GM23338 (cell line): ENCODE measurements around the gene FKBP2. TPM values are rescaled to one million over a fixed set of nuclear protein-coding genes. Genes with fewer than 3 reads are reported as not detected.
A peak's percentile ranks its signal among the peaks of the same experiment; 100 is the strongest.

Source experiments
- ATAC-seq: fragments of 200-7000 bp; cut with Tn5 transposase; 3 replicates; pipeline ENCODE4 v1.9.1; 2020
- DNase-seq: peaks from one replicate; pipeline ENCODE4 v3.0.0-alpha.2; 2015; ENCODE audit warnings: low spot score
- H2AFZ ChIP-seq: fragments of 200-600 bp; sonication (generic); 2 replicates; pipeline ENCODE4 v1.8.0; 2016; ENCODE audit warnings: antibody characterized with exemption, mild to moderate bottlenecking, moderate library complexity
- H3F3A ChIP-seq: fragments of 200-600 bp; sonication (generic); replicated peaks from 2 replicates; pipeline ENCODE4 v1.8.0; 2017; ENCODE audit warnings: antibody characterized with exemption, mixed run types, low read depth
- H3K27ac ChIP-seq: fragments of 200-600 bp; sonication (generic); 2 replicates; pipeline ENCODE4 v1.6.1; 2016; ENCODE audit warnings: low read depth
- H3K27me3 ChIP-seq: fragments of 200-600 bp; sonication (generic); 2 replicates; pipeline ENCODE4 v1.8.0; 2016; ENCODE audit warnings: mild to moderate bottlenecking, mixed run types, moderate library complexity; ENCODE audit not compliant: insufficient read depth
- H3K36me3 ChIP-seq: fragments of 200-600 bp; sonication (generic); 2 replicates; pipeline ENCODE4 v1.8.0; 2016; ENCODE audit warnings: mild to moderate bottlenecking; ENCODE audit not compliant: insufficient read depth
- H3K4me1 ChIP-seq: fragments of 200-600 bp; sonication (generic); 2 replicates; pipeline ENCODE4 v1.8.0; 2016; ENCODE audit warnings: mild to moderate bottlenecking, moderate library complexity; ENCODE audit not compliant: insufficient read depth
- H3K4me2 ChIP-seq: fragments of 200-600 bp; sonication (generic); 2 replicates; pipeline ENCODE4 v1.7.1; 2017; ENCODE audit warnings: mixed run types
- H3K4me3 ChIP-seq: fragments of 200-600 bp; sonication (generic); 2 replicates; pipeline ENCODE4 v1.6.1; 2016; ENCODE audit warnings: mixed run types
- H3K79me2 ChIP-seq: fragments of 200-600 bp; sonication (generic); replicated peaks from 2 replicates; pipeline ENCODE4 v1.8.0; 2017; ENCODE audit warnings: mild to moderate bottlenecking; ENCODE audit not compliant: insufficient read depth
- H3K9me2 ChIP-seq: fragments of 200-600 bp; sonication (generic); 2 replicates; pipeline ENCODE4 v1.8.0; 2017; ENCODE audit not compliant: insufficient read depth
- H4K20me1 ChIP-seq: fragments of 200-600 bp; sonication (generic); replicated peaks from 2 replicates; pipeline ENCODE4 v1.8.0; 2017; ENCODE audit warnings: mild to moderate bottlenecking; ENCODE audit not compliant: insufficient read depth
- H3K27ac Mint-ChIP-seq: 2 replicates; pipeline ENCODE4 v1.8.0; 2020; ENCODE audit warnings: inconsistent platforms, mild to moderate bottlenecking, moderate library complexity, mixed read lengths
- H3K27me3 Mint-ChIP-seq: 3 replicates; pipeline ENCODE4 v1.8.0; 2022; ENCODE audit warnings: low read depth, mild to moderate bottlenecking, moderate library complexity, mixed read lengths, inconsistent platforms; ENCODE audit not compliant: insufficient read depth, poor library complexity
- H3K36me3 Mint-ChIP-seq: 3 replicates; pipeline ENCODE4 v1.8.0; 2021; ENCODE audit warnings: low read depth, mild to moderate bottlenecking, inconsistent platforms, moderate library complexity, mixed read lengths
- H3K4me1 Mint-ChIP-seq: 3 replicates; pipeline ENCODE4 v1.8.0; 2020; ENCODE audit warnings: mild to moderate bottlenecking, inconsistent platforms, mixed read lengths
- H3K4me3 Mint-ChIP-seq: 3 replicates; pipeline ENCODE4 v1.8.0; 2021; ENCODE audit warnings: moderate library complexity, mild to moderate bottlenecking, inconsistent platforms, mixed read lengths
- H3K9me3 Mint-ChIP-seq: 3 replicates; pipeline ENCODE4 v1.8.0; 2020; ENCODE audit warnings: moderate library complexity, mild to moderate bottlenecking, inconsistent platforms, mixed read lengths
- EZH2 ChIP-seq: fragments of 200-600 bp; sonication (generic); IDR thresholded peaks from one replicate; pipeline ENCODE4 v1.8.0; 2017; ENCODE audit warnings: antibody characterized with exemption, mild to moderate bottlenecking, low read depth; ENCODE audit not compliant: unreplicated experiment
- EZH2phosphoT487 ChIP-seq: fragments of 200-600 bp; sonication (generic); IDR thresholded peaks from one replicate; pipeline ENCODE4 v1.8.1; 2018; ENCODE audit warnings: antibody characterized with exemption; ENCODE audit not compliant: unreplicated experiment
- JUNB ChIP-seq: IDR thresholded peaks from one replicate; pipeline ENCODE4 v1.6.1; 2016; ENCODE audit warnings: antibody characterized with exemption; ENCODE audit not compliant: unreplicated experiment
- ZNF114 ChIP-seq: fragments of 250-450 bp; sonication (Bioruptor Pico); IDR thresholded peaks from 2 replicates; pipeline ENCODE4 v1.5.0; 2020; ENCODE audit warnings: mild to moderate bottlenecking, moderate library complexity
- ZNF331 ChIP-seq: fragments of 250-450 bp; sonication (Bioruptor Pico); IDR thresholded peaks from 2 replicates; pipeline ENCODE4 v1.5.0; 2020; ENCODE audit warnings: low read depth, mild to moderate bottlenecking, moderate library complexity
- polyA plus RNA-seq: library from polyadenylated mRNA; unstranded; fragments of >200 nt; fragmentation: Nextera tagmentation; extraction: Ambion mirVana; gene quantifications from 2 replicates; pipeline ENCODE4 v1.2.1, GENCODE V29; 2016
- total RNA-seq: library from RNA; depleted of rRNA; stranded (reverse); fragments of >200 nt; shearing (Covaris generic); gene quantifications from 2 replicates; pipeline ENCODE4 v1.2.3, GENCODE V29; 2014
- TF ChIP-seq, protein P1 (sequence below): IDR thresholded peaks from one replicate; pipeline ENCODE4 v1.6.1; 2018; ENCODE audit warnings: antibody characterized with exemption; ENCODE audit not compliant: unreplicated experiment
- TF ChIP-seq, protein P2 (sequence below), 2 experiments: fragments of 200-600 bp in 1 of 2; sonication (generic) in 1 of 2; conservative IDR thresholded peaks; 2 replicates each; pipeline versions ENCODE4 v1.5.1 to v1.6.1; 2016 to 2017; ENCODE audit warnings: antibody characterized with exemption in 2 of 2, low read depth in 2 of 2, mild to moderate bottlenecking in 2 of 2, moderate library complexity in 1 of 2
- TF ChIP-seq, protein P3 (sequence below): fragments of 250-450 bp; sonication (Bioruptor Pico); IDR thresholded peaks from 2 replicates; pipeline ENCODE4 v1.5.0; 2020; ENCODE audit warnings: mild to moderate bottlenecking, moderate library complexity
- TF ChIP-seq, protein P4 (sequence below): IDR thresholded peaks from 2 replicates; pipeline ENCODE4 v1.6.1; 2016; ENCODE audit warnings: antibody characterized with exemption

The FKBP2 gene
- total and polyA plus RNA-seq, 2 experiments from 2014 or later = 31.4 to 201 TPM

DNA sequence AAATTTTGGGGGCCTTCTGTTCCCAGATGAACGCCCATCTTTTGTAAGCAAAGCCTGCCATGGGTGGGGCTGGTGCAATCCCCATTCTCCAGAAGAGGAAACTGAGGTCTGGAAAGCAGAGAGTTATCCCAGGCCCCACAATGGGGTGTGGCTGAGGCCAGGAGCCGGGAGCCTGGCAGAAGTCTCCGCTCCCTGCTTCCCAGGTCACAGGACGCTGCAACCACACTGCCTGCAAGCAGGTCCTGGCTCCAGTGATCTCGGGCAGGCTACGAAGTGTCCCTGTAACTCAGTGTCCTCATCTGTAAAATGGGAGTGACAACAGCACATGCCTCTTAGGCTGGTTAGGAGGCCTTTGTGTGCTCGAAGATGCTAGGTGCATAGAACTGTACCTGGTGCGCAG, 12.1 kb downstream of the FKBP2 start:
- Histone ChIP-seq H3K4me1 (peaks cover 28% of the 10 kb centered on the region), H3K27me3 (no peaks in the 10 kb centered on the region), H4K20me1 (no peaks in the 10 kb centered on the region; the same call in none of the 2 replicates), H2AFZ (no peak overlapping the region), H3K36me3 (0 out of 2 replicates have a peak, but pooled peaks cover 5% of the 10 kb centered on the region), H3K4me3 (peak overlapping the region; percentile 94), H3K9me2 (no peaks in the 10 kb centered on the region), H3K4me2 (peak overlapping the region; percentile 98), H3F3A (peaks cover 26% of the 10 kb centered on the region), H3K79me2 (peaks cover 19% of the 10 kb centered on the region), H3K27ac (peak overlapping the region; percentile 59; the same call in 1 of the 2 replicates)
- Mint-ChIP-seq H3K4me3 (peak overlapping the region; percentile 92), H3K4me1 (peaks cover 35% of the 10 kb centered on the region), H3K9me3 (no peaks in the 10 kb centered on the region), H3K27ac (no peak overlapping the region), H3K27me3 (peaks cover 29% of the 10 kb centered on the region), H3K36me3 (peaks cover 20% of the 10 kb centered on the region)
- no peak for ATAC-seq
- DNase-seq = no peak
- no peak for TF ChIP-seq ZNF331 (CRISPR knock-in tag)
- TF ChIP-seq, protein P1, sequence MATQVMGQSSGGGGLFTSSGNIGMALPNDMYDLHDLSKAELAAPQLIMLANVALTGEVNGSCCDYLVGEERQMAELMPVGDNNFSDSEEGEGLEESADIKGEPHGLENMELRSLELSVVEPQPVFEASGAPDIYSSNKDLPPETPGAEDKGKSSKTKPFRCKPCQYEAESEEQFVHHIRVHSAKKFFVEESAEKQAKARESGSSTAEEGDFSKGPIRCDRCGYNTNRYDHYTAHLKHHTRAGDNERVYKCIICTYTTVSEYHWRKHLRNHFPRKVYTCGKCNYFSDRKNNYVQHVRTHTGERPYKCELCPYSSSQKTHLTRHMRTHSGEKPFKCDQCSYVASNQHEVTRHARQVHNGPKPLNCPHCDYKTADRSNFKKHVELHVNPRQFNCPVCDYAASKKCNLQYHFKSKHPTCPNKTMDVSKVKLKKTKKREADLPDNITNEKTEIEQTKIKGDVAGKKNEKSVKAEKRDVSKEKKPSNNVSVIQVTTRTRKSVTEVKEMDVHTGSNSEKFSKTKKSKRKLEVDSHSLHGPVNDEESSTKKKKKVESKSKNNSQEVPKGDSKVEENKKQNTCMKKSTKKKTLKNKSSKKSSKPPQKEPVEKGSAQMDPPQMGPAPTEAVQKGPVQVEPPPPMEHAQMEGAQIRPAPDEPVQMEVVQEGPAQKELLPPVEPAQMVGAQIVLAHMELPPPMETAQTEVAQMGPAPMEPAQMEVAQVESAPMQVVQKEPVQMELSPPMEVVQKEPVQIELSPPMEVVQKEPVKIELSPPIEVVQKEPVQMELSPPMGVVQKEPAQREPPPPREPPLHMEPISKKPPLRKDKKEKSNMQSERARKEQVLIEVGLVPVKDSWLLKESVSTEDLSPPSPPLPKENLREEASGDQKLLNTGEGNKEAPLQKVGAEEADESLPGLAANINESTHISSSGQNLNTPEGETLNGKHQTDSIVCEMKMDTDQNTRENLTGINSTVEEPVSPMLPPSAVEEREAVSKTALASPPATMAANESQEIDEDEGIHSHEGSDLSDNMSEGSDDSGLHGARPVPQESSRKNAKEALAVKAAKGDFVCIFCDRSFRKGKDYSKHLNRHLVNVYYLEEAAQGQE = no peak
- TF ChIP-seq, protein P2, sequence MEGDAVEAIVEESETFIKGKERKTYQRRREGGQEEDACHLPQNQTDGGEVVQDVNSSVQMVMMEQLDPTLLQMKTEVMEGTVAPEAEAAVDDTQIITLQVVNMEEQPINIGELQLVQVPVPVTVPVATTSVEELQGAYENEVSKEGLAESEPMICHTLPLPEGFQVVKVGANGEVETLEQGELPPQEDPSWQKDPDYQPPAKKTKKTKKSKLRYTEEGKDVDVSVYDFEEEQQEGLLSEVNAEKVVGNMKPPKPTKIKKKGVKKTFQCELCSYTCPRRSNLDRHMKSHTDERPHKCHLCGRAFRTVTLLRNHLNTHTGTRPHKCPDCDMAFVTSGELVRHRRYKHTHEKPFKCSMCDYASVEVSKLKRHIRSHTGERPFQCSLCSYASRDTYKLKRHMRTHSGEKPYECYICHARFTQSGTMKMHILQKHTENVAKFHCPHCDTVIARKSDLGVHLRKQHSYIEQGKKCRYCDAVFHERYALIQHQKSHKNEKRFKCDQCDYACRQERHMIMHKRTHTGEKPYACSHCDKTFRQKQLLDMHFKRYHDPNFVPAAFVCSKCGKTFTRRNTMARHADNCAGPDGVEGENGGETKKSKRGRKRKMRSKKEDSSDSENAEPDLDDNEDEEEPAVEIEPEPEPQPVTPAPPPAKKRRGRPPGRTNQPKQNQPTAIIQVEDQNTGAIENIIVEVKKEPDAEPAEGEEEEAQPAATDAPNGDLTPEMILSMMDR (conservative IDR thresholded peaks at IDR 0.05; ENCODE audit: low read depth in 2 of 2) = no peak
- TF ChIP-seq JUNB = no peak

DNA sequence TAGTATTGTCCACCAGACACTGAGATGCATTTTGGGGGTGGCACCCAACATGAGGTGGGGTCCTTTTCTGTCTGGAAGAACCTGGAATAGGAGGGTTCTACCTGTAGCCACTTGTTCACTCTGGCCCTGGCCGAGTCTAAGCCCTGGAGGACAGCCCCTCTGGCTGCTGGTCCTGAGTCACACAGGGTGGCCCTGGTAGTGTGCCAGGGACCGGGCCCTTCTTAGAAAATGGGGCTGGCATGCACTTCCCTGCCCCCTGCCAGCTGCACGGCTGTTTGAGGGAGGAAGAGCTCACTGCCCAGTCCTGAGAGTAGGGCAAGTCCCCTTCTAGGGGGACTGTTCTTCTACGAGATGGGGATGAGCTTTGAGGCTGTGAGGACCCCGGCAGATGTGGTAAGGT, 12.6 kb downstream of the FKBP2 start:
- Histone ChIP-seq H3K4me3 (peak overlapping the region; percentile 94; the same call in 1 of the 2 replicates), H3F3A (peaks cover 22% of the 10 kb centered on the region), H3K4me2 (peak overlapping the region; percentile 98; the same call in 1 of the 2 replicates), H4K20me1 (no peaks in the 10 kb centered on the region; the same call in none of the 2 replicates), H3K4me1 (peaks cover 24% of the 10 kb centered on the region), H3K79me2 (peaks cover 19% of the 10 kb centered on the region), H3K27ac (peak overlapping the region; percentile 59; the same call in 1 of the 2 replicates), H3K36me3 (0 out of 2 replicates have a peak, but pooled peaks cover 5% of the 10 kb centered on the region), H3K9me2 (no peaks in the 10 kb centered on the region), H3K27me3 (no peaks in the 10 kb centered on the region), H2AFZ (no peak overlapping the region)
- Mint-ChIP-seq H3K27me3 (peaks cover 26% of the 10 kb centered on the region), H3K4me3 (peak overlapping the region; percentile 92), H3K9me3 (no peaks in the 10 kb centered on the region), H3K27ac (peak overlapping the region; percentile 18; the same call in 1 of the 2 replicates), H3K36me3 (peaks cover 24% of the 10 kb centered on the region), H3K4me1 (peaks cover 31% of the 10 kb centered on the region)
- DNase-seq = no peak
- no peak for ATAC-seq
- TF ChIP-seq, protein P3, sequence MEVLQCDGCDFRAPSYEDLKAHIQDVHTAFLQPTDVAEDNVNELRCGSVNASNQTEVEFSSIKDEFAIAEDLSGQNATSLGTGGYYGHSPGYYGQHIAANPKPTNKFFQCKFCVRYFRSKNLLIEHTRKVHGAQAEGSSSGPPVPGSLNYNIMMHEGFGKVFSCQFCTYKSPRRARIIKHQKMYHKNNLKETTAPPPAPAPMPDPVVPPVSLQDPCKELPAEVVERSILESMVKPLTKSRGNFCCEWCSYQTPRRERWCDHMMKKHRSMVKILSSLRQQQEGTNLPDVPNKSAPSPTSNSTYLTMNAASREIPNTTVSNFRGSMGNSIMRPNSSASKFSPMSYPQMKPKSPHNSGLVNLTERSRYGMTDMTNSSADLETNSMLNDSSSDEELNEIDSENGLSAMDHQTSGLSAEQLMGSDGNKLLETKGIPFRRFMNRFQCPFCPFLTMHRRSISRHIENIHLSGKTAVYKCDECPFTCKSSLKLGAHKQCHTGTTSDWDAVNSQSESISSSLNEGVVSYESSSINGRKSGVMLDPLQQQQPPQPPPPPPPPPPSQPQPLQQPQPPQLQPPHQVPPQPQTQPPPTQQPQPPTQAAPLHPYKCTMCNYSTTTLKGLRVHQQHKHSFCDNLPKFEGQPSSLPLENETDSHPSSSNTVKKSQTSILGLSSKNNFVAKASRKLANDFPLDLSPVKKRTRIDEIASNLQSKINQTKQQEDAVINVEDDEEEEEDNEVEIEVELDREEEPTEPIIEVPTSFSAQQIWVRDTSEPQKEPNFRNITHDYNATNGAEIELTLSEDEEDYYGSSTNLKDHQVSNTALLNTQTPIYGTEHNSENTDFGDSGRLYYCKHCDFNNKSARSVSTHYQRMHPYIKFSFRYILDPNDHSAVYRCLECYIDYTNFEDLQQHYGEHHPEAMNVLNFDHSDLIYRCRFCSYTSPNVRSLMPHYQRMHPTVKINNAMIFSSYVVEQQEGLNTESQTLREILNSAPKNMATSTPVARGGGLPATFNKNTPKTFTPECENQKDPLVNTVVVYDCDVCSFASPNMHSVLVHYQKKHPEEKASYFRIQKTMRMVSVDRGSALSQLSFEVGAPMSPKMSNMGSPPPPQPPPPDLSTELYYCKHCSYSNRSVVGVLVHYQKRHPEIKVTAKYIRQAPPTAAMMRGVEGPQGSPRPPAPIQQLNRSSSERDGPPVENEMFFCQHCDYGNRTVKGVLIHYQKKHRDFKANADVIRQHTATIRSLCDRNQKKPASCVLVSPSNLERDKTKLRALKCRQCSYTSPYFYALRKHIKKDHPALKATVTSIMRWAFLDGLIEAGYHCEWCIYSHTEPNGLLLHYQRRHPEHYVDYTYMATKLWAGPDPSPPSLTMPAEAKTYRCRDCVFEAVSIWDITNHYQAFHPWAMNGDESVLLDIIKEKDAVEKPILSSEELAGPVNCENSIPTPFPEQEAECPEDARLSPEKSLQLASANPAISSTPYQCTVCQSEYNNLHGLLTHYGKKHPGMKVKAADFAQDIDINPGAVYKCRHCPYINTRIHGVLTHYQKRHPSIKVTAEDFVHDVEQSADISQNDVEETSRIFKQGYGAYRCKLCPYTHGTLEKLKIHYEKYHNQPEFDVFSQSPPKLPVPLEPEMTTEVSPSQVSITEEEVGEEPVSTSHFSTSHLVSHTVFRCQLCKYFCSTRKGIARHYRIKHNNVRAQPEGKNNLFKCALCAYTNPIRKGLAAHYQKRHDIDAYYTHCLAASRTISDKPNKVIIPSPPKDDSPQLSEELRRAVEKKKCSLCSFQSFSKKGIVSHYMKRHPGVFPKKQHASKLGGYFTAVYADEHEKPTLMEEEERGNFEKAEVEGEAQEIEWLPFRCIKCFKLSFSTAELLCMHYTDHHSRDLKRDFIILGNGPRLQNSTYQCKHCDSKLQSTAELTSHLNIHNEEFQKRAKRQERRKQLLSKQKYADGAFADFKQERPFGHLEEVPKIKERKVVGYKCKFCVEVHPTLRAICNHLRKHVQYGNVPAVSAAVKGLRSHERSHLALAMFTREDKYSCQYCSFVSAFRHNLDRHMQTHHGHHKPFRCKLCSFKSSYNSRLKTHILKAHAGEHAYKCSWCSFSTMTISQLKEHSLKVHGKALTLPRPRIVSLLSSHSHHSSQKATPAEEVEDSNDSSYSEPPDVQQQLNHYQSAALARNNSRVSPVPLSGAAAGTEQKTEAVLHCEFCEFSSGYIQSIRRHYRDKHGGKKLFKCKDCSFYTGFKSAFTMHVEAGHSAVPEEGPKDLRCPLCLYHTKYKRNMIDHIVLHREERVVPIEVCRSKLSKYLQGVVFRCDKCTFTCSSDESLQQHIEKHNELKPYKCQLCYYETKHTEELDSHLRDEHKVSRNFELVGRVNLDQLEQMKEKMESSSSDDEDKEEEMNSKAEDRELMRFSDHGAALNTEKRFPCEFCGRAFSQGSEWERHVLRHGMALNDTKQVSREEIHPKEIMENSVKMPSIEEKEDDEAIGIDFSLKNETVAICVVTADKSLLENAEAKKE (CRISPR knock-in tag) = no peak
- TF ChIP-seq, protein P4, sequence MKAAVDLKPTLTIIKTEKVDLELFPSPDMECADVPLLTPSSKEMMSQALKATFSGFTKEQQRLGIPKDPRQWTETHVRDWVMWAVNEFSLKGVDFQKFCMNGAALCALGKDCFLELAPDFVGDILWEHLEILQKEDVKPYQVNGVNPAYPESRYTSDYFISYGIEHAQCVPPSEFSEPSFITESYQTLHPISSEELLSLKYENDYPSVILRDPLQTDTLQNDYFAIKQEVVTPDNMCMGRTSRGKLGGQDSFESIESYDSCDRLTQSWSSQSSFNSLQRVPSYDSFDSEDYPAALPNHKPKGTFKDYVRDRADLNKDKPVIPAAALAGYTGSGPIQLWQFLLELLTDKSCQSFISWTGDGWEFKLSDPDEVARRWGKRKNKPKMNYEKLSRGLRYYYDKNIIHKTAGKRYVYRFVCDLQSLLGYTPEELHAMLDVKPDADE = no peak
- TF ChIP-seq EZH2phosphoT487 = no peak
- no peak for TF ChIP-seq ZNF114 (CRISPR knock-in tag)
- no peak for TF ChIP-seq EZH2
